ENCODE data around the gene NPAS1. TPM values are rescaled to one million over a fixed set of nuclear protein-coding genes. Genes with fewer than 3 reads are reported as not detected.

The NPAS1 gene
- total and polyA plus RNA-seq, 7 donors = 0.04 to 0.23 (median 0.18) TPM; not detected in 3

DNA sequence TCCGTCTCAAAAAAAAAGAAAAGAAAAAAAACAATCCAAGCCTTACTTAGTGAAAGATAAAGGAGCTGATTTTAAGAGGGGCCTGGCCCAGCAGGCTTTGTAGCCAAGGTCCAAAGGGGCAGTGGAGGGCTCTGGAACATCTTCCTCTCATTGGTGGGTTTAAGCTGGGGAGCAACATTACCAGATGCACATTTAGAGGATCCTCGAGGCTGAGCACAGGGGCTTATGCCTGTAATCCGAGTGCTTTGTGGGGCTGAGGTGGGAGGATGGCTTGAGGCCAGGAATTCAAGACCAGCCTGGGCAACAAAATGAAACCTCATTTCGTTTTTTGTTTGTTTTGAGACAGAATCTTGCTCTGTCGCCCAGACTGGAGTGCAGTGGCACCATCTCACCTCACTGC lies 36.8 kb downstream of the NPAS1 start:
- intact Hi-C loops (cut with DNase I) = no loop called here
- H3K9me3 ChIP-seq = no peaks in the 10 kb centered on the region
- TF ChIP-seq, protein P1, sequence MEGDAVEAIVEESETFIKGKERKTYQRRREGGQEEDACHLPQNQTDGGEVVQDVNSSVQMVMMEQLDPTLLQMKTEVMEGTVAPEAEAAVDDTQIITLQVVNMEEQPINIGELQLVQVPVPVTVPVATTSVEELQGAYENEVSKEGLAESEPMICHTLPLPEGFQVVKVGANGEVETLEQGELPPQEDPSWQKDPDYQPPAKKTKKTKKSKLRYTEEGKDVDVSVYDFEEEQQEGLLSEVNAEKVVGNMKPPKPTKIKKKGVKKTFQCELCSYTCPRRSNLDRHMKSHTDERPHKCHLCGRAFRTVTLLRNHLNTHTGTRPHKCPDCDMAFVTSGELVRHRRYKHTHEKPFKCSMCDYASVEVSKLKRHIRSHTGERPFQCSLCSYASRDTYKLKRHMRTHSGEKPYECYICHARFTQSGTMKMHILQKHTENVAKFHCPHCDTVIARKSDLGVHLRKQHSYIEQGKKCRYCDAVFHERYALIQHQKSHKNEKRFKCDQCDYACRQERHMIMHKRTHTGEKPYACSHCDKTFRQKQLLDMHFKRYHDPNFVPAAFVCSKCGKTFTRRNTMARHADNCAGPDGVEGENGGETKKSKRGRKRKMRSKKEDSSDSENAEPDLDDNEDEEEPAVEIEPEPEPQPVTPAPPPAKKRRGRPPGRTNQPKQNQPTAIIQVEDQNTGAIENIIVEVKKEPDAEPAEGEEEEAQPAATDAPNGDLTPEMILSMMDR (IDR thresholded peaks at IDR 0.05) = no peak
- H3K4me3 ChIP-seq = no peak overlapping the region
- H3K27ac ChIP-seq = no peak overlapping the region
- no peaks in the 10 kb centered on the region for H3K36me3 ChIP-seq (ENCODE audit: insufficient read depth in 1 of 2, low read depth in 1 of 2)
- WGBS, 3 donors = 58 to 72% (median 64%) methylated on average over 5 of the region's 5 CpGs
- peaks cover 0 to 2% (median 0%) of the 10 kb centered on the region in 3 donors for H3K27me3 ChIP-seq (ENCODE audit: insufficient read depth in 3 of 3, low read length in 2 of 3)
- H3K4me1 ChIP-seq = no peaks in the 10 kb centered on the region
- DNase-seq = no peak
- ATAC-seq = no peak

DNA sequence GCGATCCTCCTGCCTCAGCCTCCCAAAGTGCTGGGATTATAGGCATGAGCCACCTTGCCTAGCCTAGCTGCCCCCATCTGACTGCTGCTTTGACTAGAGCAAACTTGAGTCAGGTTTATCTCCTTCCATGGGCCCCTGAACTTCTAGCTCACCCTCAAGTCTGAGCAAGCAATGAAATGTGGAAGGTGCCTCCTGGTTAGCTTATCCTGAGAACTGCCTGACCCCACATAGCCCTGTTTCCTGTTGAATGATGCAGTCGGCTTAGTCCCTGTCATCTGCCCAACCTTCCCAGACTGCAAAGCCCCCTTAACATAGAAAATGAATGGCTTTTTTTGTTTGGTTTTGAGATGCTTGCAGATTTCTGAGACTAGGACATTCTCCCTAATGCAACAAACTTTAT lies 37.7 kb downstream of the NPAS1 start:
- no peaks in the 10 kb centered on the region for H3K4me1 ChIP-seq
- WGBS, 3 donors = 55 to 63% (median 61%) methylated on average over 2 of the region's 2 CpGs
- no peak for DNase-seq
- H3K9me3 ChIP-seq = no peaks in the 10 kb centered on the region
- H3K36me3 ChIP-seq (ENCODE audit: insufficient read depth in 1 of 2, low read depth in 1 of 2) = no peaks in the 10 kb centered on the region
- no peak for ATAC-seq
- H3K4me3 ChIP-seq = no peak overlapping the region
- intact Hi-C loops (cut with DNase I) = no loop called here
- peaks cover 0 to 2% (median 0%) of the 10 kb centered on the region in 3 donors for H3K27me3 ChIP-seq (ENCODE audit: insufficient read depth in 3 of 3, low read length in 2 of 3)
- no peak overlapping the region for H3K27ac ChIP-seq
- TF ChIP-seq, protein P1 (IDR thresholded peaks at IDR 0.05) = no peak

DNA sequence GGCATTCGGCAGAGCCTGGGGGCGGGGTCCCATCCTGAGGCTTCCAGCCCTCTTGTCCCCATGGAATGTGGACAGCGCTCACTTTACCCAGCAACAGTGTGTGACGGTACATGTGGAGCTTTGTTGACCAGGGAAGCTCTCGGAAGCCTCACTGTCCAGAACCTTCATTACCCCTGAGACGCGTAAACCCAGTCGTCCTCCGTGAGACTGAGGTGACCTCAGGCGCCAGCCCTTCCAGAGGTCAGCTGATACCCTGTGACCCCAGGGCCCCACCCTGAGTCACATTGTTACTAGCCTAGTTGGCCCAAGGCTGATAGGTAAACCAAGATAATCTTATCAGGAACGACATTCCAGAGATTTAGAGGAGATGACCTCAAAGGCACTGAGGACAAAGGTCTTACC lies 39.0 kb downstream of the NPAS1 start:
- Histone ChIP-seq H3K27ac (no peak overlapping the region), H3K4me3 (no peak overlapping the region), H3K4me1 (no peaks in the 10 kb centered on the region), H3K27me3 (ENCODE audit: insufficient read depth in 3 of 3, low read length in 2 of 3) (peaks cover 0 to 2% (median 0%) of the 10 kb centered on the region in 3 donors), H3K9me3 (no peaks in the 10 kb centered on the region), H3K36me3 (ENCODE audit: insufficient read depth in 1 of 2, low read depth in 1 of 2) (no peaks in the 10 kb centered on the region)
- ATAC-seq (no peak), DNase-seq (no peak)
- 63 to 80% (median 74%) methylated on average over 11 of the region's 11 CpGs for WGBS, 3 donors
- TF ChIP-seq, protein P1 (IDR thresholded peaks at IDR 0.05) = no peak
- intact Hi-C loops (cut with DNase I) = no loop called here

DNA sequence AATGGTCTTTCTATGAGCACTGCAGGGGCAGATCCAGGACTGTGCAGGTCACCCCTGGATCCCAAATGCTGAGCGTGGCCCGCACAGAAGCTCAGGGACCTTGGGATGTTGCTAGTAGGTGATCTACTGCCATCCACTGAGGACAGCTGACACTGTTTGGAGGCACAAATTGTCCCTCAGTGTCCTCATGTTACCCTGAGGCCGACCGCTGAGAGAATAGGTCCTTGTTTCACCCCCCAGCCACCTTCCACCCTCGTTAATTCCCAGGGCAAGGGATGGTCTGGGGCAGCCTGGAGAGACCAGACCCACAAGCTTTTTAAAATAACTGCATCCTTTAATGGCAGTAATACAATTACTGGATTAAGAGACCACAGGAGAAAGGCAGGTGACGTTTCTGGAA lies 44.2 kb downstream of the NPAS1 start:
- WGBS, 3 donors = 35 to 57% (median 45%) methylated on average over 6 of the region's 6 CpGs
- ATAC-seq (peak in 1 of 4 donors; percentile 19), DNase-seq (no peak)
- Histone ChIP-seq H3K27ac (no peak overlapping the region), H3K27me3 (ENCODE audit: insufficient read depth in 3 of 3, low read length in 2 of 3) (no peaks in the 10 kb centered on the region), H3K4me3 (no peak overlapping the region), H3K9me3 (no peaks in the 10 kb centered on the region), H3K36me3 (ENCODE audit: insufficient read depth in 1 of 2, low read depth in 1 of 2) (peaks cover 0 to 43% of the 10 kb centered on the region in 2 donors), H3K4me1 (no peaks in the 10 kb centered on the region)
- TF ChIP-seq, protein P1 (IDR thresholded peaks at IDR 0.05) = no peak
- intact Hi-C loops (cut with DNase I) = no loop called here

DNA sequence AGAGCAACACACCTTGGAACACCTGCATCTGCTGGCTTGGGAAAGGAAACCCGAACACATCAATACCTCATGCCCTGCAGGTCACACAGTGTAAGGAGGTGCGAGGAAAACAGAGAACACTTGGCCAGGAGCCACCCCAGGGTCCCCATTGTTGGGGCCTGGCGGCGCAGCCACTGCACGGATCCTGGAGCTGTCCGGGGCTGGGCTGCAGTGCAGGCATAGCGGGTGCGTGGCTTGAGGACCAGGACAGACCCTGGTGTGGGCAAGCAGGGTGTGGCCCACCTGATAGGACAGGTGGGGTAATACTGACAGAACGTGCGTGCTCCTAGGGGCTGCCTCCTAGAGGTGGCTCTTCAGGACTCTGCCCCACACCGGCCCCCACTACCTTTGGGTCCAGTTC lies 45.6 kb downstream of the NPAS1 start:
- no peaks in the 10 kb centered on the region for H3K4me1 ChIP-seq
- intact Hi-C loops (cut with DNase I) = no loop called here
- no peak overlapping the region for H3K27ac ChIP-seq
- DNase-seq (no peak), ATAC-seq (no peak)
- no peaks in the 10 kb centered on the region for H3K9me3 ChIP-seq
- TF ChIP-seq, protein P1 (IDR thresholded peaks at IDR 0.05) = no peak
- H3K27me3 ChIP-seq (ENCODE audit: insufficient read depth in 3 of 3, low read length in 2 of 3) = no peaks in the 10 kb centered on the region
- no peak overlapping the region for H3K4me3 ChIP-seq
- 84 to 92% (median 92%) methylated on average over 11 of the region's 11 CpGs for WGBS, 3 donors
- peaks cover 0 to 57% of the 10 kb centered on the region in 2 donors for H3K36me3 ChIP-seq (ENCODE audit: insufficient read depth in 1 of 2, low read depth in 1 of 2)

Data from psoas muscle (tissue), 8 donors.